Spleen (tissue), 11 donors: ENCODE measurements around the gene SIN3B. TPM values are rescaled to one million over a fixed set of nuclear protein-coding genes. Genes with fewer than 3 reads are reported as not detected.

Source experiments
- DNase-seq: peaks from one replicate; pipeline ENCODE4 v3.0.0-alpha.2; 2020
- H3K27ac ChIP-seq, 8 donors: fragments of 200-600 bp; sonication (generic) in 7 of 8; 1 replicate in 4 of 8; 2 replicates in 4 of 8; pipeline versions ENCODE4 v1.5.0 to v1.8.0; 2016 to 2021; ENCODE audit warnings: inconsistent platforms in 4 of 8, mild to moderate bottlenecking in 4 of 8, moderate library complexity in 1 of 8
- H3K27me3 ChIP-seq, 7 donors: fragments of 200-600 bp; sonication (generic) in 6 of 7; replicated peaks in 1 of 7; 1 replicate in 4 of 7; 2 replicates in 3 of 7; pipeline versions ENCODE4 v1.5.0 to v1.8.0; 2016 to 2021; ENCODE audit warnings: inconsistent platforms in 3 of 7, mild to moderate bottlenecking in 1 of 7
- H3K36me3 ChIP-seq, 6 donors: fragments of 200-600 bp; sonication (generic) in 5 of 6; 1 replicate in 4 of 6; 2 replicates in 2 of 6; pipeline versions ENCODE4 v1.5.0 to v1.8.0; 2016 to 2021; ENCODE audit warnings: inconsistent platforms in 2 of 6
- H3K4me1 ChIP-seq, 6 donors: fragments of 200-600 bp; sonication (generic) in 5 of 6; 1 replicate in 3 of 6; 2 replicates in 3 of 6; pipeline versions ENCODE4 v1.5.0 to v1.8.0; 2016 to 2021; ENCODE audit warnings: inconsistent platforms in 3 of 6
- H3K4me3 ChIP-seq, 8 donors: fragments of 200-600 bp; sonication (generic) in 7 of 8; 1 replicate in 4 of 8; 2 replicates in 4 of 8; pipeline versions ENCODE4 v1.5.0 to v1.8.0; 2016 to 2021; ENCODE audit warnings: inconsistent platforms in 4 of 8, mild to moderate bottlenecking in 4 of 8, moderate library complexity in 2 of 8
- H3K9me3 ChIP-seq, 8 donors: fragments of 200-600 bp; sonication (generic) in 7 of 8; 1 replicate in 4 of 8; 2 replicates in 4 of 8; pipeline versions ENCODE4 v1.5.0 to v1.8.0; 2016 to 2021; ENCODE audit warnings: inconsistent platforms in 4 of 8
- POLR2A ChIP-seq, 3 donors: fragments of 450-650 bp; IDR thresholded peaks; one replicate each; pipeline ENCODE4 v1.5.1; 2017; ENCODE audit warnings: antibody characterized with exemption in 3 of 3, mild to moderate bottlenecking in 1 of 3
- POLR2AphosphoS5 ChIP-seq, 3 donors: sonication (generic); formaldehyde crosslinking; IDR thresholded peaks; one replicate each; pipeline ENCODE4 v1.5.1; 2017; ENCODE audit warnings: antibody characterized with exemption in 3 of 3
- WGBS, 5 donors: extraction: QIAGEN DNeasy Blood & Tissue Kit in 3 of 5; methylation state at CpG; one replicate each; pipeline versions ENCODE4 v1.1.5 to v1.1.7; 2013 to 2018; 5-methylcytosine and 5-hydroxymethylcytosine counted together
- intact Hi-C: fragments of 100-400 bp; cut with DNase I; formaldehyde crosslinking; loops from one replicate; pipeline ENCODE4 v1.15.0; 2023; ENCODE audit warnings: low total_unique reads
- polyA plus RNA-seq, 3 donors: library from polyadenylated mRNA; stranded (reverse); fragments of 200-250 nt; gene quantifications; one replicate each; pipeline ENCODE4 v1.2.1, GENCODE V29; 2013
- total RNA-seq, 7 donors: library from RNA; depleted of rRNA in 3 of 7; stranded (reverse); fragments of >200 nt in 3 of 7; fragmentation: NEBNext Ultra II Directional in 4 of 7; extraction: Animal tissue kit (Norgen Biotek cat#: 25700) in 4 of 7; gene quantifications; one replicate each; pipeline versions ENCODE4 v1.1.0 to v1.2.1, GENCODE V29; 2016 to 2021
- TF ChIP-seq, protein P1 (sequence below), 11 experiments: fragments of 200-600 bp in 7 of 11; fragments of 450-650 bp in 4 of 11; sonication (generic) in 4 of 11; IDR thresholded peaks in 8 of 11; conservative IDR thresholded peaks in 3 of 11; 1 replicate in 7 of 11; 2 replicates in 4 of 11; pipeline versions ENCODE4 v1.4.0 to v1.8.0; 2016 to 2021; ENCODE audit warnings: antibody characterized with exemption in 11 of 11, inconsistent platforms in 4 of 11, mild to moderate bottlenecking in 1 of 11
- donor health status: healthy with polysubstance abuse.
- donor health status: DM: no; HTN: no; CAD: no; lungs with moderate emphysema.
- donor health status: DM: no; HTN: no; CAD: no.
- donor health status: Bipolar disorder and iron deficiency.
- donor health status: healthy.
- donor health status: DM: no; HTN: no; CAD: no.
- donor health status: DM: yes; HTN: yes; CAD: no.

The SIN3B gene
- total and polyA plus RNA-seq, 10 donors, result 14.6 to 107 (median 67.6) TPM

DNA sequence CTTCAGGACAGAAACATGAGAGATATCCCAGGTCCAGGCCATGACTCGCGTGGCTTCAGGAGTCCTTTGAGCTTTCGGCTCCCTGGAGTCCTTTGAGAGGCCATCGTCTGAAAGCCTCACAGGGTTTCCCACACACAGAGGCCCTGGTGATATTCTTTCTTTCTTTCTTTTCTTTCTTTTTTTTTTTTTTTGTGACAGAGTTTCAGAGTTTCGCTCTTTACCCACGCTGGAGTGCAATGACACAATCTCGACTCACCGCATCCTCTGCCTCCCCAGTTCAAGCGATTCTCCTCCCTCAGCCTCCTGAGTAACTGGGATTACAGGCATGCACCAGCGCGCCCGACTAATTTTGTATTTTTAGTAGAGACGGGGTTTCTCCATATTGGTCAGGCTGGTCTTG is 5.5 kb downstream of the SIN3B start:
- intact Hi-C loops, result loop anchor here (10.0 kb wide), 1 partner anchor 60 kb away; no protein-coding TSS in a partner anchor

DNA sequence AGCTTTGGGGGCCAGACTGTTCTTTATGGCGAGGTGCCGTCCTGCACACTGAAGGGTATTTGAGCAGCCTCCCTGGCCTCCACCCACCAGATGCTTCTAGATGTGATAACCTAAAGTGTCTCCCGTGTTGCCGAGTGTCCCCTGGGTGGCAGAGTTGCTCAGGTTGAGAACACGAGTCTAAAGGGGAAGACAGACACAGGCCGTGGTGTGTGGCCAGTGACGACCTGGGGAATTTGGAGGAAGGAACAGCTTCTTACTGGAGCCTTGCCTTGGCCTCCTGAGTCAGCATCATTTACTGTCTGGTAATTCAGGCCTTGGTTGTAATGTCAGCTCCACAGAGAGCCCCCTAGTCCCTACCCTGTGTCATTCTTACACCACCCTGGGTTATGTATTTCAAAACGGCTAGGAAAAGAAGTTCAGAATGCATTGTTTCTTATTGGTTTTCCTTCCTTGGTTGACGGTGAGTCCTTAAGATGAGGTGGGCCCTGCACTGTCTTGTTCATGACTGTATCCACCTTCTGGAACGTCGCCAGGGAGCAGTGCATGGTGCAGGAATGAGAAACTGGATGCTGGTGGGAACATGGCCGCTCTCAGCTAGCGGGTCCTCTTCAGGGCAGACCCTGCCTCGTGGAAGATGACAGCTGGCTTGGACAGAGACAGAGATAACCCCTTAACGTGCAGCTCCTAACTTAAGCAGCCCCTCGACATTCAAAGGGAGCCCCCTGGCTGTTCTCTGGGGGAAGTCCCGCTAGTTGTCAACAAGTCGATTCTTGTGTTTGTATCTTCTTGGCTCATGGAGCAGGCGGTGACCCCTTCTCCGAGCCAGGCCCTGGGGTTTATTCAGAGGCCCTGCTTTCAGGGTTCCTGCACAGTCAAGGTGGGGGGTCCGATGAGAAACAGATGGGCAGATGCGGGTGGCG is 7.2 kb downstream of the SIN3B start:
- no peaks in the 10 kb centered on the region for H3K9me3 ChIP-seq
- intact Hi-C loops, result loop anchor here (10.0 kb wide), 1 partner anchor 58 kb away; no protein-coding TSS in a partner anchor
- WGBS, 5 donors, result 71 to 79% (median 73%) methylated on average over 23 of the region's 23 CpGs
- TF ChIP-seq, protein P1, sequence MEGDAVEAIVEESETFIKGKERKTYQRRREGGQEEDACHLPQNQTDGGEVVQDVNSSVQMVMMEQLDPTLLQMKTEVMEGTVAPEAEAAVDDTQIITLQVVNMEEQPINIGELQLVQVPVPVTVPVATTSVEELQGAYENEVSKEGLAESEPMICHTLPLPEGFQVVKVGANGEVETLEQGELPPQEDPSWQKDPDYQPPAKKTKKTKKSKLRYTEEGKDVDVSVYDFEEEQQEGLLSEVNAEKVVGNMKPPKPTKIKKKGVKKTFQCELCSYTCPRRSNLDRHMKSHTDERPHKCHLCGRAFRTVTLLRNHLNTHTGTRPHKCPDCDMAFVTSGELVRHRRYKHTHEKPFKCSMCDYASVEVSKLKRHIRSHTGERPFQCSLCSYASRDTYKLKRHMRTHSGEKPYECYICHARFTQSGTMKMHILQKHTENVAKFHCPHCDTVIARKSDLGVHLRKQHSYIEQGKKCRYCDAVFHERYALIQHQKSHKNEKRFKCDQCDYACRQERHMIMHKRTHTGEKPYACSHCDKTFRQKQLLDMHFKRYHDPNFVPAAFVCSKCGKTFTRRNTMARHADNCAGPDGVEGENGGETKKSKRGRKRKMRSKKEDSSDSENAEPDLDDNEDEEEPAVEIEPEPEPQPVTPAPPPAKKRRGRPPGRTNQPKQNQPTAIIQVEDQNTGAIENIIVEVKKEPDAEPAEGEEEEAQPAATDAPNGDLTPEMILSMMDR (IDR thresholded peaks at IDR 0.05 in 8 of 11, conservative IDR thresholded peaks at IDR 0.05 in 3 of 11), result peak in 3 of 11 experiments; percentile 10 to 33 (median 29)
- TF ChIP-seq POLR2A (IDR thresholded peaks at IDR 0.05) (no peak), POLR2AphosphoS5 (IDR thresholded peaks at IDR 0.05) (peak in 1 of 3 donors; percentile 49)
- H3K27me3 ChIP-seq, result no peaks in the 10 kb centered on the region
- peaks cover 0 to 100% (median 65%) of the 10 kb centered on the region in 6 donors for H3K36me3 ChIP-seq
- H3K4me1 ChIP-seq, result peaks cover 0 to 54% (median 30%) of the 10 kb centered on the region in 6 donors
- H3K4me3 ChIP-seq, result no peak overlapping the region
- peak; percentile 81 for DNase-seq
- peak overlapping the region in 4 of 8 donors; percentile 21 to 36 (median 26) for H3K27ac ChIP-seq

More for the DNA sequence above, 5.5 kb downstream of the SIN3B start:
- Histone ChIP-seq H3K4me3 (no peak overlapping the region), H3K27me3 (no peaks in the 10 kb centered on the region), H3K36me3 (peaks cover 0 to 88% (median 52%) of the 10 kb centered on the region in 6 donors), H3K9me3 (no peaks in the 10 kb centered on the region), H3K27ac (peak overlapping the region in 4 of 8 donors; percentile 48 to 67 (median 54)), H3K4me1 (peaks cover 6 to 70% (median 45%) of the 10 kb centered on the region in 6 donors)
- 92 to 94% (median 93%) methylated on average over 13 of the region's 13 CpGs for WGBS, 5 donors
- no peak for DNase-seq
- TF ChIP-seq POLR2AphosphoS5 (IDR thresholded peaks at IDR 0.05) (no peak), POLR2A (IDR thresholded peaks at IDR 0.05) (no peak)
- TF ChIP-seq, protein P1 (IDR thresholded peaks at IDR 0.05 in 8 of 11, conservative IDR thresholded peaks at IDR 0.05 in 3 of 11), result no peak

DNA sequence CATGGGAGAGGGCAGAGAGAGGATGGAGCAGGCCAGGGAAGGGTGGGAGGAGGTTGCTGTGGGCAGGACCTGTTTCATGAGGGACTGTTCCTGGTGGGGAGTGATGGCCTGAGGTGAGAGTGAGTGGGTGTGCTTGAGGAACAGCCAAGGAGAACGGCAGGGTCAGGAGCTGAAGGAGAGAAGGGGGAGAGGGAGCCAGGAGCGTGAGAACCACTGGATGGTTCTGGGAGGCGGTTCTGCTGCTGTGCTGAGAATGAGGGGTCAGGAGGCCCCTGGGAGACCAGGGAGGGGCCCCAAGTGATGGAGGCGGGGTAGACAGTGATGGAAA is 7.8 kb downstream of the SIN3B start:
- Histone ChIP-seq H3K27me3 (no peaks in the 10 kb centered on the region), H3K27ac (peak overlapping the region in 2 of 8 donors; percentile 22 to 36)

More for the DNA sequence above, 7.8 kb downstream of the SIN3B start:
- H3K4me1 ChIP-seq, result peaks cover 0 to 49% (median 30%) of the 10 kb centered on the region in 6 donors
- no peak overlapping the region for H3K4me3 ChIP-seq
- intact Hi-C loops, result loop anchor here (10.0 kb wide), 1 partner anchor 58 kb away; no protein-coding TSS in a partner anchor
- DNase-seq, result no peak
- no peaks in the 10 kb centered on the region for H3K9me3 ChIP-seq
- TF ChIP-seq POLR2AphosphoS5 (IDR thresholded peaks at IDR 0.05) (no peak), POLR2A (IDR thresholded peaks at IDR 0.05) (no peak)
- TF ChIP-seq, protein P1 (IDR thresholded peaks at IDR 0.05 in 8 of 11, conservative IDR thresholded peaks at IDR 0.05 in 3 of 11), result no peak
- peaks cover 0 to 100% (median 65%) of the 10 kb centered on the region in 6 donors for H3K36me3 ChIP-seq
- 88 to 96% (median 95%) methylated on average over 4 of the region's 4 CpGs for whole genome bisulfite sequencing, 5 donors
